HG02981 (cell line): ENCODE data around the gene GABBR2.

Experiments used
- ATAC-seq: cut with Tn5 transposase; IDR thresholded peaks from one replicate; pipeline ENCODE4 v1.9.1; 2021; ENCODE audit warnings: mild to moderate bottlenecking, moderate library complexity; ENCODE audit not compliant: unreplicated experiment

GABBR2 gene

DNA sequence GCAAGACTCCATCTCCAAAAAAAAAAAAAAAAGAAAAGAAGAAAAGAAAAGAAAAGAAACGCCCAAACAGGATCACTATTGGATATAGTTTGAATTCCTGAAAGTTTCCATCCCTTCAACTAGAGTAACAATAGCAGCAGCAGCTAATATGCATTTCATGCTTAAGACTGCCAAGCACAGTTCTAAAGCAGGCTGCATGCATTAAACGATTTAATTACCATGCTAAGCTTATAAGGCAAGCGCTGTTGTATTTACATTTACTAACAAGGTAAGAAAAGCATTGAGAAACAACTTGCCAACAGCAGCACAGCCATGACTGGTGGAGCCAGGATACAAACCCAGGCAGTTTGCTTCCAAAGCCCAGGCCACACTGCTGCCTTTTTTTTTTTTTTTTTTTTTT, 466.3 kb downstream of the GABBR2 start:
- ATAC-seq, result no peak

GRCh38 chr9:98241357-98242300, 467.1 kb downstream of the GABBR2 start:
- no peak for ATAC-seq

DNA sequence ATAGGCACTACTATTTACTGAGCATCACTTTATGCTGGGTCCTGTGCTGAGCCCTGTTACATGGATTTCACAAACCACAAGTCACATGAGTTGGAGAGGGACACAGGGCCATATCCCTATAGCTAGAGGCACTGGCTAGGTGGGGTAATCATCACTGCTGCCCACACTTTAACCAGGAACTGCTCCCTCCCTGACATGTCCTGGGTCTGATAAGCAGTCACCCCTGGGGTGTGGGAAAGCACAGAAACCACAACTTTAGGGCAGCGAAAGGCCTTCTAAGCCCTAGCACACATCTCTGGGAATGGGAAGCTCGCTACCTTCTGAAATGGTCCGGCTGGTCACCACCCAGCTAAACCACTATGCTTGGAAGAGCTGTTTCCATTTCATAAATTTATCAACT, 468.3 kb downstream of the GABBR2 start:
- no peak for ATAC-seq
